Natural killer cell (primary cell): Measurements from ENCODE around the gene SLC9A4. TPM values are rescaled to one million over a fixed set of nuclear protein-coding genes. Genes with fewer than 3 reads are reported as not detected.

Source experiments
- ATAC-seq, 3 donors: fragments of 150-1000 bp in 2 of 3; fragments of 200-7000 bp in 1 of 3; cut with Tn5 transposase; 1 replicate in 1 of 3; 2 replicates in 2 of 3; pipeline ENCODE4 v1.10.0; 2021; ENCODE audit warnings: mild to moderate bottlenecking in 2 of 3, moderate library complexity in 2 of 3
- DNase-seq, 2 donors: peaks; one replicate each; pipeline versions ENCODE4 v3.0.0 to v3.0.0-alpha.2; 2013 to 2021; ENCODE audit warnings: mixed read lengths in 1 of 2
- H3K27ac ChIP-seq: one replicate; pipeline ENCODE4 v1.5.1; 2013; ENCODE audit warnings: mild to moderate bottlenecking, low read length
- H3K27me3 ChIP-seq: one replicate; pipeline ENCODE4 v1.6.1; 2013; ENCODE audit warnings: low read length; ENCODE audit not compliant: control insufficient read depth, insufficient read depth
- H3K36me3 ChIP-seq: one replicate; pipeline ENCODE4 v1.6.1; 2013; ENCODE audit warnings: low read length; ENCODE audit not compliant: control insufficient read depth, insufficient read depth
- H3K4me1 ChIP-seq: one replicate; pipeline ENCODE4 v1.6.1; 2013; ENCODE audit warnings: low read length; ENCODE audit not compliant: control insufficient read depth, insufficient read depth
- H3K4me3 ChIP-seq: one replicate; pipeline ENCODE4 v1.5.1; 2013; ENCODE audit warnings: low read length
- H3K9me3 ChIP-seq: one replicate; pipeline ENCODE4 v1.6.1; 2013; ENCODE audit warnings: low read length; ENCODE audit not compliant: control insufficient read depth, insufficient read depth
- H3K27ac Mint-ChIP-seq, 2 donors: one replicate each; pipeline ENCODE4 v1.8.0; 2022; ENCODE audit warnings: mild to moderate bottlenecking in 2 of 2, mixed read lengths in 2 of 2, moderate library complexity in 1 of 2
- H3K27me3 Mint-ChIP-seq, 2 donors: one replicate each; pipeline ENCODE4 v1.8.0; 2022; ENCODE audit warnings: low read depth in 2 of 2, mixed read lengths in 2 of 2
- H3K36me3 Mint-ChIP-seq: one replicate; pipeline ENCODE4 v1.8.0; 2022; ENCODE audit warnings: mixed read lengths
- H3K4me1 Mint-ChIP-seq, 2 donors: one replicate each; pipeline ENCODE4 v1.8.0; 2022; ENCODE audit warnings: mixed read lengths in 2 of 2
- H3K4me3 Mint-ChIP-seq: one replicate; pipeline ENCODE4 v1.8.0; 2022; ENCODE audit warnings: mild to moderate bottlenecking, moderate library complexity, mixed read lengths
- H3K9me3 Mint-ChIP-seq, 2 donors: one replicate each; pipeline ENCODE4 v1.8.0; 2022; ENCODE audit warnings: mixed read lengths in 2 of 2
- WGBS: methylation state at CpG from one replicate; pipeline ENCODE4 v1.1.7; 2013; ENCODE audit warnings: missing lambda C conversion rate; ENCODE audit not compliant: insufficient coverage; 5-methylcytosine and 5-hydroxymethylcytosine counted together
- intact Hi-C: fragments of 100-400 bp; cut with micrococcal nuclease; formaldehyde crosslinking; loops from one replicate; pipeline ENCODE4 v1.14.2; 2022
- total RNA-seq, 4 donors: library from RNA; stranded (reverse); fragments of 120-200 nt in 1 of 4; gene quantifications; one replicate each; pipeline versions ENCODE4 v1.2.3 to v1.2.4, GENCODE V29; 2013 to 2022
- TF ChIP-seq, protein P1 (sequence below): fragments of 200-600 bp; IDR thresholded peaks from one replicate; pipeline ENCODE4 v1.8.0; 2022; ENCODE audit warnings: antibody characterized with exemption

Gene SLC9A4
- total RNA-seq, 3 donors from 2014 or later (not counting 1 experiment from before 2014, with no cell fraction given) = 0.19 to 0.38 TPM; not detected in 1

DNA sequence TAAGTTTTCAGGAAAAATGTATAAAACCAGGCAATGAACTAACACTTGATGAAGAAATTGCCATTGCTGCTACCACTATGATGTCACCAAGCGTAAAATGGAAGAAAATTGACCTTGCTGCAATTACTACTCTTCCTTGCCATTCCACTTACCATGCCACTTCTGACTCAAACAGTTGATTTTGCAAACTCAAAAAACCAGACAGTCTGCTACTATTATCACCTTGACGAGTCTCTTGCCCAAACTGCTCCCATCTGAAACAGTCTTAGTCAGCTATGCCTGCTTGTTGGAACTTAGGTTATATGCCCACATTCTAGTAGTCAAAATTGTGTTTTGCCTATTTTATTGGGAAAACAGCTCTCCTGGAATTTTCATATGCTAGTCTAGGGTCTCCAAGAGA, 74.4 kb downstream of the SLC9A4 start:
- H3K4me3 Mint-ChIP-seq = no peak overlapping the region
- Histone ChIP-seq H3K36me3 (no peaks in the 10 kb centered on the region), H3K4me3 (no peak overlapping the region), H3K27me3 (no peaks in the 10 kb centered on the region), H3K9me3 (peaks cover 8% of the 10 kb centered on the region), H3K27ac (no peak overlapping the region), H3K4me1 (no peaks in the 10 kb centered on the region)
- no peaks in the 10 kb centered on the region for H3K27me3 Mint-ChIP-seq
- TF ChIP-seq, protein P1, sequence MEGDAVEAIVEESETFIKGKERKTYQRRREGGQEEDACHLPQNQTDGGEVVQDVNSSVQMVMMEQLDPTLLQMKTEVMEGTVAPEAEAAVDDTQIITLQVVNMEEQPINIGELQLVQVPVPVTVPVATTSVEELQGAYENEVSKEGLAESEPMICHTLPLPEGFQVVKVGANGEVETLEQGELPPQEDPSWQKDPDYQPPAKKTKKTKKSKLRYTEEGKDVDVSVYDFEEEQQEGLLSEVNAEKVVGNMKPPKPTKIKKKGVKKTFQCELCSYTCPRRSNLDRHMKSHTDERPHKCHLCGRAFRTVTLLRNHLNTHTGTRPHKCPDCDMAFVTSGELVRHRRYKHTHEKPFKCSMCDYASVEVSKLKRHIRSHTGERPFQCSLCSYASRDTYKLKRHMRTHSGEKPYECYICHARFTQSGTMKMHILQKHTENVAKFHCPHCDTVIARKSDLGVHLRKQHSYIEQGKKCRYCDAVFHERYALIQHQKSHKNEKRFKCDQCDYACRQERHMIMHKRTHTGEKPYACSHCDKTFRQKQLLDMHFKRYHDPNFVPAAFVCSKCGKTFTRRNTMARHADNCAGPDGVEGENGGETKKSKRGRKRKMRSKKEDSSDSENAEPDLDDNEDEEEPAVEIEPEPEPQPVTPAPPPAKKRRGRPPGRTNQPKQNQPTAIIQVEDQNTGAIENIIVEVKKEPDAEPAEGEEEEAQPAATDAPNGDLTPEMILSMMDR = no peak
- ATAC-seq (no peak), DNase-seq (no peak)
- intact Hi-C loops = no loop called here
- H3K9me3 Mint-ChIP-seq = peaks cover 11% of the 10 kb centered on the region in 2 donors
- H3K4me1 Mint-ChIP-seq = no peaks in the 10 kb centered on the region
- WGBS = 94% methylated on average over 2 of the region's 2 CpGs
- H3K27ac Mint-ChIP-seq = no peak overlapping the region
- H3K36me3 Mint-ChIP-seq = peaks cover 23% of the 10 kb centered on the region

- Histone ChIP-seq H3K4me1 (no peaks in the 10 kb centered on the region), H3K27ac (no peak overlapping the region), H3K4me3 (no peak overlapping the region), H3K27me3 (no peaks in the 10 kb centered on the region), H3K36me3 (no peaks in the 10 kb centered on the region), H3K9me3 (peaks cover 8% of the 10 kb centered on the region)
- Mint-ChIP-seq H3K36me3 (peaks cover 23% of the 10 kb centered on the region), H3K4me3 (no peak overlapping the region), H3K9me3 (peaks cover 11% of the 10 kb centered on the region in 2 donors), H3K27ac (no peak overlapping the region), H3K4me1 (no peaks in the 10 kb centered on the region), H3K27me3 (peaks cover 0 to 4% of the 10 kb centered on the region in 2 donors)
- DNase-seq (no peak), ATAC-seq (no peak)
- intact Hi-C loops = no loop called here
- TF ChIP-seq, protein P1 = no peak
- WGBS = no CpG with 5 or more reads among the region's 1 CpG
Measured at GRCh38 chr2:102549027-102549426, 76.0 kb downstream of the SLC9A4 start.

GRCh38 chr2:102550151-102550550, 77.1 kb downstream of the SLC9A4 start:
- intact Hi-C loops = no loop called here
- TF ChIP-seq, protein P1 = no peak
- Mint-ChIP-seq H3K4me1 (no peaks in the 10 kb centered on the region), H3K27ac (no peak overlapping the region), H3K36me3 (peaks cover 23% of the 10 kb centered on the region), H3K27me3 (peaks cover 0 to 4% of the 10 kb centered on the region in 2 donors), H3K4me3 (no peak overlapping the region), H3K9me3 (peaks cover 11% of the 10 kb centered on the region in 2 donors)
- Histone ChIP-seq H3K27me3 (no peaks in the 10 kb centered on the region), H3K4me3 (no peak overlapping the region), H3K9me3 (peaks cover 8% of the 10 kb centered on the region), H3K4me1 (no peaks in the 10 kb centered on the region), H3K27ac (no peak overlapping the region), H3K36me3 (no peaks in the 10 kb centered on the region)
- ATAC-seq (no peak), DNase-seq (no peak)
- WGBS = 100% methylated on average over 2 of the region's 2 CpGs

DNA sequence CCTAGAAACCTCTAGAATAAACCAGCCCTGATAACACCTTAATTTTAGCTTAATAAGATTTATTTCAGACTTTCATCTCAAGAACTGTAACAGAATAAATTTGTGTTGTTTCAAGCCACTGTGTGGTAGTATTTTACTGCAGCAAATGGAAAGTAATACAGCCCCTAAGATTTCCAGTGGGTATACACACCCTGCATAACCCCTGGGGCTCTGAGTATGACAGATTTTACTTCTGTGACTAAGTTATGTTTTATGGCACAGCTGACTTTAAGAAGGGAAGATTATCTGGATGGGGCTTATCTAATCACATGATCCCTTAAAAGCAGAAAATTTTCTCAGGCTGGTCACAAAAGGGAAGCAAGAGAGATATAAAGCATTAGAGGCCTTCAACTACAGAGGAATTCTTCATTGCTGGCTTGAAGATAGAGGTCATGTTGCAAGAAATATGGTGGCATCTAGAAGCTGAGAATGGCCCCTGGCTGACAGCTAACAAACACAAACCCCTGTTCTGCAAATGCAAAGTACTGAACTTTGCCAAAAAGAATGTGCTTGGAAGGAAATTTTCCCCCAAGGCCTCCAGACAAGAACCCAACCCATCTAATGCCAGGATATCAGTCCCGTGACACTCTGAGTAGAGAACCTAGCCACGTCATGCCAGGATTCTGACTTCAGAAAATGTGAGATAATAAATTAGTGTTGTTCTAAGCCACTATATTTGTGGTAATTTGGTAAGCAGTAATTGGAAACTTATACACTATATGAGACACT, 78.5 kb downstream of the SLC9A4 start:
- Mint-ChIP-seq H3K9me3 (peaks cover 11% of the 10 kb centered on the region in 2 donors), H3K36me3 (peaks cover 23% of the 10 kb centered on the region), H3K27ac (no peak overlapping the region), H3K4me3 (no peak overlapping the region), H3K4me1 (no peaks in the 10 kb centered on the region), H3K27me3 (peaks cover 0 to 4% of the 10 kb centered on the region in 2 donors)
- intact Hi-C loops = no loop called here
- no peaks in the 10 kb centered on the region for H3K27me3 ChIP-seq
- no peak overlapping the region for H3K4me3 ChIP-seq
- no peak overlapping the region for H3K27ac ChIP-seq
- 90% methylated on average over 2 of the region's 2 CpGs for WGBS
- TF ChIP-seq, protein P1 = no peak
- no peaks in the 10 kb centered on the region for H3K36me3 ChIP-seq
- DNase-seq (no peak), ATAC-seq (no peak)
- H3K9me3 ChIP-seq = peaks cover 8% of the 10 kb centered on the region
- no peaks in the 10 kb centered on the region for H3K4me1 ChIP-seq
